CD14-positive monocyte (primary cell): ENCODE measurements around the gene SPI1. TPM values are rescaled to one million over a fixed set of nuclear protein-coding genes. Genes with fewer than 3 reads are reported as not detected.

Experiments used
- DNase-seq, 3 donors: peaks; one replicate each; pipeline ENCODE4 v3.0.0-alpha.2; 2011 to 2022
- H2AFZ ChIP-seq: 2 replicates; pipeline ENCODE4 v1.6.0; 2012; ENCODE audit warnings: mild to moderate bottlenecking, low read depth, low read length, inconsistent platforms; ENCODE audit not compliant: insufficient read depth, poor library complexity, severe bottlenecking
- H3K27ac ChIP-seq, 2 donors: 1 replicate in 1 of 2; 2 replicates in 1 of 2; pipeline ENCODE4 v1.5.1; 2012 to 2013; ENCODE audit warnings: low read length in 2 of 2, control low read depth in 1 of 2, inconsistent platforms in 1 of 2, low read depth in 1 of 2, mild to moderate bottlenecking in 1 of 2
- H3K27me3 ChIP-seq, 2 donors: one replicate each; pipeline versions ENCODE4 v1.6.0 to v1.6.1; 2011 to 2013; ENCODE audit warnings: low read length in 2 of 2; ENCODE audit not compliant: control insufficient read depth in 2 of 2, insufficient read depth in 2 of 2
- H3K36me3 ChIP-seq, 2 donors: replicated peaks in 1 of 2; 1 replicate in 1 of 2; 2 replicates in 1 of 2; pipeline versions ENCODE4 v1.5.1 to v1.6.1; 2012 to 2013; ENCODE audit warnings: low read length in 2 of 2, control low read depth in 1 of 2, inconsistent platforms in 1 of 2, mild to moderate bottlenecking in 1 of 2; ENCODE audit not compliant: insufficient read depth in 2 of 2, control insufficient read depth in 1 of 2
- H3K4me1 ChIP-seq, 2 donors: 1 replicate in 1 of 2; 2 replicates in 1 of 2; pipeline versions ENCODE4 v1.5.1 to v1.6.1; 2012 to 2013; ENCODE audit warnings: low read length in 2 of 2, control low read depth in 1 of 2, inconsistent platforms in 1 of 2, mild to moderate bottlenecking in 1 of 2, moderate library complexity in 1 of 2; ENCODE audit not compliant: insufficient read depth in 2 of 2, control insufficient read depth in 1 of 2
- H3K4me2 ChIP-seq: replicated peaks from 2 replicates; pipeline ENCODE3; 2012; ENCODE audit warnings: low read length, moderate library complexity, mild to moderate bottlenecking; ENCODE audit not compliant: poor library complexity, severe bottlenecking; ENCODE audit errors: extremely low read depth
- H3K4me3 ChIP-seq, 3 experiments: fragments of 200-600 bp in 1 of 3; sonication (generic) in 1 of 3; replicated peaks in 1 of 3; 1 replicate in 2 of 3; 2 replicates in 1 of 3; pipeline ENCODE4 v1.5.1; 2011 to 2013; ENCODE audit warnings: low read length in 3 of 3, mild to moderate bottlenecking in 3 of 3, control low read depth in 2 of 3, low read depth in 2 of 3, inconsistent platforms in 1 of 3, moderate library complexity in 1 of 3
- H3K79me2 ChIP-seq: 2 replicates; pipeline ENCODE4 v1.6.0; 2012; ENCODE audit warnings: mild to moderate bottlenecking, control low read depth, inconsistent platforms, low read length, moderate library complexity; ENCODE audit not compliant: insufficient read depth
- H3K9ac ChIP-seq: 2 replicates; pipeline ENCODE4 v1.6.0; 2017; ENCODE audit warnings: low read length, mild to moderate bottlenecking; ENCODE audit not compliant: insufficient read depth, poor library complexity, severe bottlenecking
- H3K9me3 ChIP-seq, 2 donors: replicated peaks in 1 of 2; 1 replicate in 1 of 2; 2 replicates in 1 of 2; pipeline versions ENCODE4 v1.5.1 to v1.6.1; 2012 to 2013; ENCODE audit warnings: low read length in 2 of 2, control low read depth in 1 of 2; ENCODE audit not compliant: control insufficient read depth in 1 of 2, insufficient read depth in 1 of 2
- H4K20me1 ChIP-seq: 2 replicates; pipeline ENCODE4 v1.6.0; 2012; ENCODE audit warnings: mild to moderate bottlenecking, low read length, control low read depth, moderate library complexity; ENCODE audit not compliant: insufficient read depth
- H3K27ac Mint-ChIP-seq, 7 donors: one replicate each; pipeline ENCODE4 v1.8.0; 2020; ENCODE audit warnings: mild to moderate bottlenecking in 7 of 7, mixed read lengths in 7 of 7, moderate library complexity in 6 of 7, inconsistent platforms in 2 of 7
- H3K27me3 Mint-ChIP-seq, 3 donors: one replicate each; pipeline ENCODE4 v1.8.0; 2021 to 2022; ENCODE audit warnings: low read depth in 3 of 3, mild to moderate bottlenecking in 3 of 3, mixed read lengths in 3 of 3, moderate library complexity in 3 of 3, inconsistent platforms in 1 of 3
- H3K36me3 Mint-ChIP-seq, 2 donors: one replicate each; pipeline ENCODE4 v1.8.0; 2020; ENCODE audit warnings: mixed read lengths in 2 of 2, inconsistent platforms in 1 of 2, mild to moderate bottlenecking in 1 of 2
- H3K4me1 Mint-ChIP-seq: one replicate; pipeline ENCODE4 v1.8.0; 2020; ENCODE audit warnings: mild to moderate bottlenecking, mixed read lengths
- H3K4me3 Mint-ChIP-seq, 2 donors: one replicate each; pipeline ENCODE4 v1.8.0; 2020; ENCODE audit warnings: mild to moderate bottlenecking in 2 of 2, mixed read lengths in 2 of 2, moderate library complexity in 1 of 2
- H3K9me3 Mint-ChIP-seq, 7 donors: one replicate each; pipeline ENCODE4 v1.8.0; 2020 to 2022; ENCODE audit warnings: mixed read lengths in 7 of 7, mild to moderate bottlenecking in 6 of 7, moderate library complexity in 6 of 7, inconsistent platforms in 2 of 7
- WGBS: methylation state at CpG from one replicate; pipeline ENCODE4 v1.1.5; 2013; ENCODE audit warnings: missing lambda C conversion rate; ENCODE audit not compliant: insufficient coverage; 5-methylcytosine and 5-hydroxymethylcytosine counted together
- intact Hi-C, 2 donors: fragments of 100-400 bp; cut with micrococcal nuclease; formaldehyde crosslinking; loops; one replicate each; pipeline versions ENCODE4 v1.15.0 to v1.15.1; 2023
- polyA plus RNA-seq, 3 donors: library from polyadenylated mRNA; depleted of rRNA in 1 of 3; unstranded in 2 of 3; stranded (reverse) in 1 of 3; fragments of 300-500 nt in 2 of 3; fragments of >200 nt in 1 of 3; fragmentation: Illumina TruSeq in 2 of 3; gene quantifications; 1 replicate in 2 of 3; 2 replicates in 1 of 3; pipeline ENCODE4 v1.2.3, GENCODE V29; 2012 to 2021
- TF ChIP-seq, protein P1 (sequence below): fragments of 200-600 bp; IDR thresholded peaks from one replicate; pipeline ENCODE4 v1.8.0; 2022; ENCODE audit warnings: antibody characterized with exemption, mild to moderate bottlenecking

Gene SPI1
- polyA plus RNA-seq, 3 donors, result 156 to 914 (median 223) TPM

DNA sequence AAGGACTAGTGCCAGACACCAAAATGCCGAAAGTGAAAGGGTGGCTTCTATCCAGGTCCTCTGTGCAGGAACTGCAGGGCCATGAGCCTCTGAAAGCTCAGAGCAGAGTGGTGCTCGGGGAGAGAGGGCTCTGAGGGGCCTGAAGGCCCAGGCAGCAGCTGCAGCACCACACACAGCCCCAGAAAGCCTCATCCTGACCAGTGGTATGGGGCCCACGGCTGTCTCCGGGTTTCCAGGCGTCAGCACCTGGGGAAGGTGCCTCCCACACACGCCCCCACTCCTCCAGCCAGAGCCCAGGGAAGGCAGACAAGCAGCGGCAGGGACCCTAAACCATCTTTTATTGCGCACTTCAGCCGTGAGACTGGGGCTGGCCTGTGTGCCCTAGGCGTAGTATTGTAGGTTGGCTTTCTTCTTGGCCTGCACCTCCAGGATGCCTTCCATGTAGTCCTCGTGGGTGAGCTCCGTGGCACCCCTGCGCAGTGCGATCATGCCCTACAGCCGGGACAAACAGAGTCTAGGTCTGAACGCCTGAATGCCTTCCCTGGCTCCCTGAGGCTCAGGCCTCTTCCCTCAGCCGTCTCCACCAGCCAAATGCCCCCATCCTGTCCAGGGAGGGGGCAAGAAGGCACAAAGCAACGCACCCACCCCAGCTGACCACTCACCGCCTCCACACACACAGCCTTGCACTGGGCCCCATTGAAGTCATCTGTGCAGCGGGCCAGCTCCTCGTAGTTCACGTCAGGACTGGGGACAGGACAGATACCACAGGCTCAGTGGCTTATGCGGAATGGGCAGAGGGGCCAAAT, 40.3 kb upstream of the SPI1 start:
- intact Hi-C loops, result no loop called here
- 96% methylated on average over 20 of the region's 23 CpGs for WGBS

DNA sequence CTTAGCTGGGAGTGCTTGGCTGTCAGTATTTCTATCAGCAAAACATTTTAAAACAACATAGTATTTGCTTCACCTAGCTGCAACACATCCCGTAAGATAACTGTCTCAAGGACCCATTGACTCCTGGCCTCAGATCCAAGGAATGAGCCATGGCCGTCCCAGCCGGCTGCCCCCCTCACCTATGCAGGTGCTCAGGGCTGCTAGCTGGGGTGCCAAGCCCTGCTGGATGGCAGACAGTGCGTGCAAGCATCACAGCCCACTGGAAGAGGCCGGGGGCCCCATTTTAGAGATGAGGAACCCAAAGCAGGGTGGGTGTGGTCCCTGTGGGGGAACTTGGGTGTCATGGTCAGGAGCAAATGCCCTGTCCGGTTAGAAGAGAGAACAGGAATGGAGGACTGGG, 39.4 kb upstream of the SPI1 start:
- Histone ChIP-seq H3K27me3 (no peaks in the 10 kb centered on the region), H4K20me1 (no peaks in the 10 kb centered on the region), H3K9ac (no peak overlapping the region), H3K4me2 (no peak overlapping the region), H3K9me3 (no peaks in the 10 kb centered on the region), H2AFZ (no peak overlapping the region), H3K4me3 (no peak overlapping the region), H3K4me1 (no peaks in the 10 kb centered on the region), H3K27ac (no peak overlapping the region), H3K36me3 (peaks cover 56 to 82% of the 10 kb centered on the region in 2 donors), H3K79me2 (no peaks in the 10 kb centered on the region)
- TF ChIP-seq, protein P1, sequence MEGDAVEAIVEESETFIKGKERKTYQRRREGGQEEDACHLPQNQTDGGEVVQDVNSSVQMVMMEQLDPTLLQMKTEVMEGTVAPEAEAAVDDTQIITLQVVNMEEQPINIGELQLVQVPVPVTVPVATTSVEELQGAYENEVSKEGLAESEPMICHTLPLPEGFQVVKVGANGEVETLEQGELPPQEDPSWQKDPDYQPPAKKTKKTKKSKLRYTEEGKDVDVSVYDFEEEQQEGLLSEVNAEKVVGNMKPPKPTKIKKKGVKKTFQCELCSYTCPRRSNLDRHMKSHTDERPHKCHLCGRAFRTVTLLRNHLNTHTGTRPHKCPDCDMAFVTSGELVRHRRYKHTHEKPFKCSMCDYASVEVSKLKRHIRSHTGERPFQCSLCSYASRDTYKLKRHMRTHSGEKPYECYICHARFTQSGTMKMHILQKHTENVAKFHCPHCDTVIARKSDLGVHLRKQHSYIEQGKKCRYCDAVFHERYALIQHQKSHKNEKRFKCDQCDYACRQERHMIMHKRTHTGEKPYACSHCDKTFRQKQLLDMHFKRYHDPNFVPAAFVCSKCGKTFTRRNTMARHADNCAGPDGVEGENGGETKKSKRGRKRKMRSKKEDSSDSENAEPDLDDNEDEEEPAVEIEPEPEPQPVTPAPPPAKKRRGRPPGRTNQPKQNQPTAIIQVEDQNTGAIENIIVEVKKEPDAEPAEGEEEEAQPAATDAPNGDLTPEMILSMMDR, result no peak
- intact Hi-C loops, result no loop called here
- DNase-seq, result no peak
- peaks cover 0 to 3% (median 3%) of the 10 kb centered on the region in 3 donors for H3K27me3 Mint-ChIP-seq
- peaks cover 0 to 5% (median 0%) of the 10 kb centered on the region in 7 donors for H3K9me3 Mint-ChIP-seq
- H3K4me1 Mint-ChIP-seq, result peaks cover 7% of the 10 kb centered on the region
- no peak overlapping the region for H3K4me3 Mint-ChIP-seq
- WGBS, result 92% methylated on average over 2 of the region's 6 CpGs
- peak overlapping the region in 4 of 7 donors; percentile 23 to 88 (median 79) for H3K27ac Mint-ChIP-seq
- H3K36me3 Mint-ChIP-seq, result peaks cover 60 to 83% of the 10 kb centered on the region in 2 donors

More for the DNA sequence above, 40.3 kb upstream of the SPI1 start:
- peaks cover 0 to 3% (median 3%) of the 10 kb centered on the region in 3 donors for H3K27me3 Mint-ChIP-seq
- no peak overlapping the region for H3K9ac ChIP-seq
- no peaks in the 10 kb centered on the region for H4K20me1 ChIP-seq
- H3K4me3 ChIP-seq, result no peak overlapping the region
- no peak overlapping the region for H2AFZ ChIP-seq
- no peaks in the 10 kb centered on the region for H3K9me3 ChIP-seq
- no peaks in the 10 kb centered on the region for H3K4me1 ChIP-seq
- no peak for DNase-seq
- H3K4me2 ChIP-seq, result no peak overlapping the region
- H3K79me2 ChIP-seq, result peaks cover 1% of the 10 kb centered on the region
- no peaks in the 10 kb centered on the region for H3K27me3 ChIP-seq
- peaks cover 0 to 5% (median 0%) of the 10 kb centered on the region in 7 donors for H3K9me3 Mint-ChIP-seq
- no peak overlapping the region for H3K4me3 Mint-ChIP-seq
- peak overlapping the region in 4 of 7 donors; percentile 38 to 45 (median 42) for H3K27ac Mint-ChIP-seq
- TF ChIP-seq, protein P1, result no peak
- H3K36me3 ChIP-seq, result peaks cover 61 to 89% of the 10 kb centered on the region in 2 donors
- peak overlapping the region in 1 of 2 donors; percentile 3 for H3K27ac ChIP-seq
- H3K4me1 Mint-ChIP-seq, result peaks cover 7% of the 10 kb centered on the region
- H3K36me3 Mint-ChIP-seq, result peaks cover 65 to 88% of the 10 kb centered on the region in 2 donors
